HG02973 (cell line): ENCODE data around the gene CASKIN1.

Experiments
- ATAC-seq: cut with Tn5 transposase; IDR thresholded peaks from one replicate; pipeline ENCODE4 v1.9.1; 2021; ENCODE audit warnings: moderate library complexity; ENCODE audit not compliant: unreplicated experiment

The CASKIN1 gene

GRCh38 chr16:2178321-2179106 lies 17.9 kb downstream of the CASKIN1 start:
- ATAC-seq, result no peak

- no peak for ATAC-seq
These were observed 18.8 kb downstream of the CASKIN1 start for GRCh38 chr16:2177561-2177960.

GRCh38 chr16:2177101-2177500 lies 19.3 kb downstream of the CASKIN1 start:
- ATAC-seq, result no peak

- ATAC-seq, result no peak
These were observed 20.4 kb downstream of the CASKIN1 start for GRCh38 chr16:2176047-2176446.

GRCh38 chr16:2175454-2175853 lies 21.0 kb downstream of the CASKIN1 start:
- ATAC-seq, result no peak

- no peak for ATAC-seq
These were observed 21.8 kb downstream of the CASKIN1 start for GRCh38 chr16:2174396-2175131.

- ATAC-seq, result no peak
These were observed 22.5 kb downstream of the CASKIN1 start for GRCh38 chr16:2173916-2174315.

- no peak for ATAC-seq
These were observed 23.0 kb downstream of the CASKIN1 start for GRCh38 chr16:2173366-2173765.

GRCh38 chr16:2172688-2173335 lies 23.6 kb downstream of the CASKIN1 start:
- ATAC-seq, result no peak

GRCh38 chr16:2171601-2172178 lies 24.7 kb downstream of the CASKIN1 start:
- ATAC-seq, result no peak

- no peak for ATAC-seq
These were observed 25.6 kb downstream of the CASKIN1 start for GRCh38 chr16:2170587-2171435.

- no peak for ATAC-seq
These were observed 26.3 kb downstream of the CASKIN1 start for GRCh38 chr16:2170080-2170479.

GRCh38 chr16:2167068-2167638 lies 29.3 kb downstream of the CASKIN1 start:
- ATAC-seq, result no peak

GRCh38 chr16:2166263-2167067 lies 29.9 kb downstream of the CASKIN1 start:
- no peak for ATAC-seq

GRCh38 chr16:2165861-2166260 lies 30.5 kb downstream of the CASKIN1 start:
- no peak for ATAC-seq

GRCh38 chr16:2163211-2163881 lies 33.1 kb downstream of the CASKIN1 start:
- no peak for ATAC-seq

GRCh38 chr16:2162676-2163118 lies 33.7 kb downstream of the CASKIN1 start:
- no peak for ATAC-seq

GRCh38 chr16:2161911-2162310 lies 34.5 kb downstream of the CASKIN1 start:
- no peak for ATAC-seq
